GM18867 (cell line): ENCODE results near the gene CAMK1G.

Source experiments
- ATAC-seq: cut with Tn5 transposase; IDR thresholded peaks from one replicate; pipeline ENCODE4 v1.9.1; 2021; ENCODE audit warnings: mild to moderate bottlenecking, moderate library complexity; ENCODE audit not compliant: unreplicated experiment

Gene CAMK1G

DNA sequence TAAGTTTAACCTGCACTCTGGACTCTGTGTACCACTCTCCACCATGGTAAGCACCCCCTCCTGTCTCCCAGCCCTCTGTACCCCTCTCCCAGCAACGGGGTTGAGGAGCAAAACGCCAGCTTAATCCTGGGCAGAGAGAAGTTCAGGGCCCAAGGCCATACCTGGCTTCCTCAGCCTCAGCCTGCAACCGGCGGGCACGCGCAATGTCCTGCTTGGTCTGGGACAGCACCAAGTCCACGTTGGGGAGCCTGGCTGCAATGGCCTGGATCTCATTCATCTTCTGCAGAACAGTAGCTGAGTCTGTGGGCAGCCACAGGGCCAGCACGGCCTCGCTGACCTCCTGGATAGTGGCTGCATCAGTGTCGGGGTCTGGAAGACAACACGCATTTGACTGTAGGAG lies 34.8 kb downstream of the CAMK1G start:
- ATAC-seq: no peak

DNA sequence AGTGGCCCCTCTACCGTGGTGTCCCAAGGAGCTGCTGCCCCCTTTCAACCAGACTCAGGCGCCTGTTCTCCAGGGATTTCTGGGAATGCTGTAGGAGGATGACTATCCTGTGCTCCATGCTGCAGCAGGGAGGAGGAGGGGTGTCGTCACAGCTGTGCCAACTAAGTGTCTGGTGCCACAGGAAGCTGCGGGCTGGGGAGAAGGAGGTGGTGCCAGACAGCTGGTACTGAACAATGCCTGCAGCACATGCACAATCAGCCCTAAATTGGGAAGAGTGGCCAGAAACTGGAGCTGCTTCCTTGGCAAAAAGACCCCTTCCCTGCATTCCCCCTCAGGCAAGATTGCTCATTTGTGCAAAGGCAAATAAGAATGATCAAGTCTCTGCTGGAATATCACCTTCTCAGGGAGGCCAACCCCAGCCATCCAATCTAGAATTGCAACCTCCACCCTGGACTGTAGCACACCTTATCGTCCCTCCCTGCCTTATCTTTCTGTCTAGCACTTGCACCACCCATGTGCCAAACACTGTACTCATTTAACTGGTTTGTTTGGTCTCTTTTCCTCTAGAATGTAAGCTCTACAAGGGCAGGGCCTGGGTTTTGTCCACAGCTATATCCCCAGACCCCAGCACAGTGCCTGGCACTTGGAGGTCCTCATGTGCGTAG lies 35.4 kb downstream of the CAMK1G start:
- no peak for ATAC-seq

DNA sequence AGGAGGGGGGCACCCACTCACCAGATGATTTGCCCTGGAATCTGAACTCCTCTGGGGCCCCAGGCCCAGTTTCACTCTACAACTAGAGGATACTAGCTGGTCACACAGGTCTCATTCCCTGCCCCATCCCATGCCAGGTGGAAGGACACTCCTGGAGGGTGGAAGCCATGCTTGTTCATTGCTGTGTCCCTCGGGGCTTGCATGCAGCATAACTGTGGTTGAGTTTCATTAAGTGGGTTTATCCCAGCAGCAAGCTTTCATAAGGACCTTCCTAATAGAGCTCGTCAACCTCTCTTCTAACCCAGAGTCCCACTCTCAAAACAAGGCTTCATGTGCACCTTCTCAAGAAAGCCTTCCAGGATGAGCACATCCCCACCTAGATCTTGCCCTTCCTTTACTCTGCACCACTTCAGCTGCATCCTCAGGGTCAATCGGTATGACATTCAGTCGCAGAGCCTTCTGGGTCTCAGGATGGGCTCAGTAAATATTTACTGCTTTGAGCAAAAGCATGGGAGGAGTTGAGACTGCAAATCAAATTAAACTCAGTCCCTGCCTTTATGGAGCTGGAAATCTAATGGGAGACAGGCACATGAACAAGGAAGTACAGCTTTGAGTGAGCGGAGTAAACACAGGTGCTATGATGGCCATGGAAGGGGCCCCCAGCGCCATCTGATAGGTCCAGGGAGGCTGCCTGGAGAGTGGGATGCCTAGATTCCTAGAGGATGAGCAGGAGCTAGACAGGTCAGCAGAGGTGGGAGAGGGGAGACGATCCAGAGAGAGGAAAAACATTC lies 36.4 kb downstream of the CAMK1G start:
- no peak for ATAC-seq

DNA sequence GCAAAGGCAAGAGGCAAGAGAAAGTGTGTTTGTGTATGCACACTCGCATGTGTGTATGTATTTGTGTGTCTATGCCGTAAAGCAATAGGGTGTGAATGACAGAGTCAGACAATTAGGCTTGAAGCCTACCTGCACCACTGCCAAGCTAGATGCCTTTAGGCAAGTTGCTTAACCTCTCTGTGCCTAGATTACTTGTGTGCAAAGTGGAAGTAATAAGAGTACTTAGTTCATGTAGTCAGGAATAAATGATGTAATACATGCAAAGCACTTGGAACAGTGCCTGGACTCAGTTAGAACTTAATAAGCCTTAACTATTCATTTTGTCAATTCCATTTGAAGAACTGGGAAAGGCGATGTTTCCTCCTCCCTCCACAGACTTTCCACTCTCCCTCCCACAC lies 37.0 kb downstream of the CAMK1G start:
- no peak for ATAC-seq

DNA sequence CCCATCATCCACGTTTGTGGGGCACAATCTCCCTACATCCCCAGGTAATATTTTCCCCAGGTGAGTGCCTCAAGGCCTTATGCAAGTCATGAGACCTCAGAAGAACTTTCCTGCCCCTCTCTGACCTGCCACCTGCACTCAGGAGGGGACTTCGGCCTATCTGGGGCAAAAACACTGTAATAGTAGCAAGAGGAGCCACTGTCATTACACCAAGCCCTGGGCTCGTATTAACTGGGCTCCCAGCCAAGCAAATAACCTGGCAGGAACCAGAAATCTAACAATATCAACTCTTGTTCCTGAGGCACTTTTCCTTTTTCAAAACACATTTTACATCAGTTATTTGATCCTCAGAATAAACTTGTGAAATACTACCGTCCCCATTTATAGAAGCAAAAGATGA lies 37.8 kb downstream of the CAMK1G start:
- ATAC-seq: no peak

GRCh38 chr1:209621741-209622655 lies 38.5 kb downstream of the CAMK1G start:
- no peak for ATAC-seq

DNA sequence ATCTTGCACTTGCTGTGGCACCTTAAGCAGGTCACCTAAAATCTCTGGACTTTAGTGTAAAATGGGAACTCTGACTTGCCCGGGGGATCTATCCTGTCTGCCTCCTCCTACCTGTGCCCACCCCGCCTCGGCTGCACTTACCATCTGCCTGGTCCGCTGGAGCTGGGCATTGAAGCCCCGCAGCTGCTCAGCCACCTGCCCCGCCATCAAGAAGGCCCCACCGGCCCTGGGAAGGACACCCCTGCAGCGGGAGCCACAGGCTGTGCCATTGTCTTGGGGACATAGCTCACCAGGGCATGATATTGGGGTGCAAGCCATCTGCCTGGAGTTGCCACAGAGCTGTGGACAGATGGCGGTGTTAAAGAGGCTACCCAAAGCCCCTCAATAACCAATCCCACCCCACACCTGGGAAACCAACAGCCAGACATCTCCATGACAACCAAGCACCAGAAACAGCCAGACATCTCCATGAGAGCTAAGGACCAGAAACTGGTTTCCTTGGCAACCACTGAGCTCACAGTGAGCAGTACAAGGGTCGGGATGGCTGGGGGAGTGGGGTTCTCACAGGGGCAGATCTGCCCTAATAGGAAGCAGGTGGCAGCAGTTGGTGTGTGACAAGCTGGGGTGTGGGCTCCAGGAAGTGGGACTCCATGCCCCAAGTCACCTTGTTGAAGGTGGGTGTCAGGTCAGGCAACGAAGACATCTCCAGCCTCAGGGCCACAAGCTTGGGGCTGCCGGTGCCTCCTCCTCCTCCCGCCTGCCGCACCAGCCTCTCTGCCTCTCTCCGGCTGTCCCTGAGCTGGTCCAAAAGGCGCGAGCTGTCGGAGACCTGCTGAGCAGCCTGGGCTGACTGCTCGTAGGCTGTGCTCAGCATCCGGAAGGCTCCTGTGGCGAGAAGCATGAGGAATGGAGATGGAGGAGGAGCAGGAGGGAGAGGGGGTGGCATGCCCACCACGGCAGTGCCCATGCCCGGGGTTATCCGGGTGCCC lies 39.6 kb downstream of the CAMK1G start:
- ATAC-seq: no peak

GRCh38 chr1:209624558-209625549 lies 41.3 kb downstream of the CAMK1G start:
- no peak for ATAC-seq

DNA sequence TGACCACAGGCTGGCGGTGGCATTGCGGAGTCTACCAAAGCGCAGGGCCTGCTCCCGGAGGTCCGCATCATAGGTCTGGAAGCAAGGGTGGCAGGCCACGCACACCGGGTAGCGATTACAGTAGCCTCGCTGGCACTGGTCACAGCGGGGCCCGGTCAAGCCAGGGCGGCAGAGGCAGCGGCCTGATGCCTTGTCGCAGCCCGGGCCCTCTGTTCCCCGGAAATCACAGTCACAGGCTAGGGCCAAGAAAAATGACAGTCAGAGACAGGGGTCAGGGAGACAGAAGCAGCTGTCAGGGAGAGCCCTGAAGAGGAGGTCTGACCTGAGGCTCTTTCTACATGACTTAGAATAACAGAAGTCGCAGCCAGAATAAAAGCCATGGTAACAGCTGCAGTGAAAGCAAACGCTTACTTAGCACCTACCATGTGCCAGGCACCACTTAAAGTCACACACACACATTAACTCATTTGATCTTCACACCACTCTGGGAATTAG lies 42.3 kb downstream of the CAMK1G start:
- ATAC-seq: no peak

DNA sequence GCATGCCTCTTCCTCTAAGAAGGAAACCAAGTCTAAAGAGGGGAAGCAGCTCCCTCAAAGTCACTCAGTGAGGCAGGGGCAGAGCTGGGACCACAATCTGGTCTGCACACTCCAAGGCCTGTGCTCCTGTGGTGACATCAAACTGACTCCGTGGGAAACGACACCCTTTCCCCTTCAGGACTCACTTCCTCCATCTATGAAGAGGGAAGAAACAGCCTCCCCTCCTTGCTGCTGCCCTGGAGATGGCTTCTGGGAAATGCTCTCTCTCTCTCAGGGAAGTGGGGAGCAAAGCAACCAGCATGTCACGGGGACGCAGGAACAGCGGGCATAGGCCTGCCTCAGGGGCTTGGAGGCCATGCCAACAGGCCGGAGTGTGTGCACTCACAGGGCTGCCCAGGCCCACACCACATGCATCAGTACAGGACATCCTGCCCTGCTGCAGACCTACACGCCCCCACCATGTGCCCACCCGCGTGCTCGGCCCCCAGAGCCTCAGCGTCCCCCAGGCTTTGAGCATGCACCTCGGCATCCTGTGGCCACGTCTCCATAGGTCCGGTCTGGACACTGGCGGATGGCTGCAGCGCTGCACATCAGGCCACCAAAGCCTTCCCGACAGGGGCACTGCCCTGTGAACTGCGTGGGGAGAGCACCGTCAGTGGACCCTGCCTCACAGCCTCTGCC lies 43.0 kb downstream of the CAMK1G start:
- no peak for ATAC-seq

- peak; percentile 19 for ATAC-seq
Measured at GRCh38 chr1:209627027-209627731, 43.7 kb downstream of the CAMK1G start.

DNA sequence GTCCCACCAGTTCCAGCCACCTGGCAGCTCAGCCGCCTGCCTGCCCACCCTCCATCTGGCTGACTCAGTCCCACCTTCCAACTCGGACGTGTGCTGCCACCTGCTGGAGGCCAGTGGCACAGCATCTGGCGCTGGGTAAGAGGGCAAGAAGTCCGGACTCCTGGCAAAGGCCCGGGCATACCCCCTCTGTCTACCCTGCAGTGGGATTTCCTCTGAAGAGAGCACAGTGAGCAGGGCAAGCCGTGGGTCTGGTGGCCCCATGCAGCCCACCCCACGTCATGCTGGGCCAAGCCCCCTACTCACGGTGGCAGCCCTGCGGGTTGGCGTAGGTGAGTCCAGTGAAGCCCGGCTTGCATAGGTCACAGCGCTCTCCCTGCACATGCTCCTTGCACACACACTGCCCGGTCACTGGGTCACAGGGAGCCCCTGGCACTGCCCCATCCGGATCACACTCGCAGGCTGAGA lies 44.2 kb downstream of the CAMK1G start:
- peak; percentile 86 for ATAC-seq

GRCh38 chr1:209628618-209629299 lies 45.2 kb downstream of the CAMK1G start:
- ATAC-seq: no peak

DNA sequence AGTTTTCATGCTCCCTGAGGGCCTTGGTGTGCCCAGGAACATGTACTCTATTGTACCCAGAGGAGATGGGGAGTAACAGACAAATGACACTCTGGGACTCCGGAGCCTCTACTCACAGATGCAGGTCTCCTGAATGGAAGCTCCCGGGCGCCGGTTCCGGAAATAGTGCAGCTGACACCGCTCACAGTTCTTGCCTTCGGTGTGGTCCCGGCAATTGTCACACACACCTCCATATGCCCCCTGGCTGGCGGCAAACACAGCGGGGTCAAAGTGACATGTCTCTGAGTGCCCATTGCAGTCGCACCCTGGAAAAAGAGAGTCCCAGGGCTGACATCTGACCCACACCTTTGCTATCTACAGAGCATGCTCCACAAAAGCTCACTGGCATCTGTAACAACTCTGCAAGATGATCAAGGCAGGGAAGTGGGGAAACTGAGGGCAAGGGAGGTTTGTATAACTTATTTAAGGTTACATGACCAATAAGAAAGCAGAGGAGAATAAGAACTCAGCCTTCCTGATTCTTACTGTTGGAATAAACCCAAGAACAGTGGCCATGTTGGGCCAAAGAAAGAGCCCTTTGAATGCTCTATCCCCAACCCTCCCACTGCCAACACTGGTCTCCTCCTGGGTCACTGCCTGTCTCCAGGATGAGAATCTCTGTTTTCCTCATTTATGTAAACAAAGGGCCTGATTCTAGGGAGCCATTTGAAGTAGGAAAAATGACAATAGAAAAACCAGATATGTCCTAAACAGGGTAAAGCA lies 46.3 kb downstream of the CAMK1G start:
- no peak for ATAC-seq

DNA sequence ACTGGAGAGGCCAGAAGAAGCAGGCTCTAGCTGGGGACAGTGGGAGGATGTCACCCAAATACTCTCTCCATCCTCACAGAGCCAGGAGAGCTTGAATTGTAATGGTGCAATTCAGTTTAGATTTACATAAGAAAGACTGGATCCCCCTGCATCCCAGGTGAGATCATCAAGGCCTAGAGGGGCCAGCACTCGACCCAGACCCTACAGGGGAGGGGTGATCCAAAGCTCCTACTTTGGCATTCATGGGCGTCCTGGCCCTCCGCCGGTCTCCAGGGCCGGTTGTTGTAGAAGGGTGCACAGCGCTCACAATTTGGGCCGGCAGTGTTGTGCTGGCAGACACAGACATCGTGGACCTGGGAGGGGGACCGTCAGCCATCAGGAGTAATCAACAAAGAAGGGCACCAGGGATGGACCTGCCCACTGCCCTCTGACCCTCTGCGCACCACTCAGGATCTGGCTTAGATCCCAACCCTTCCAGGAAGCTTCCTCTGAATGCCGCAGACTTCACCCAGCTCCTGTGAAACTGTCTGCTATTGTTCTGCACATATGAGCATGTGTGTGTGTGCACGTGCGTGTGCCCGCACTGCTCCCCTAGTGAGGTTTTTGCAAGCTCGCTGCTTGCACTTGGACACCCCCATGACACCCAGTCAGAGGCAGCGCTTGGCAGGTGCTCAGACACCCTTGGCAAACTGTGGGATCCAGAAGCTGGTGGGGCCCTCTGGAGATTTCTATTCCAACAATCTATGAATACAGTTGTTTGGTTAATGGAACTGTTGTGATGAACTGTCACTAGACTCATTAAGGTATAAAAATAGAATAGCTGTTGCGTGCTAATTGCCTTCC lies 47.1 kb downstream of the CAMK1G start:
- no peak for ATAC-seq
